Measurements from ENCODE around the gene RPP21. TPM values are rescaled to one million over a fixed set of nuclear protein-coding genes. Genes with fewer than 3 reads are reported as not detected.

RPP21 gene
- total RNA-seq, 2 donors from 2014 or later, result 26.4 to 31.1 TPM

DNA sequence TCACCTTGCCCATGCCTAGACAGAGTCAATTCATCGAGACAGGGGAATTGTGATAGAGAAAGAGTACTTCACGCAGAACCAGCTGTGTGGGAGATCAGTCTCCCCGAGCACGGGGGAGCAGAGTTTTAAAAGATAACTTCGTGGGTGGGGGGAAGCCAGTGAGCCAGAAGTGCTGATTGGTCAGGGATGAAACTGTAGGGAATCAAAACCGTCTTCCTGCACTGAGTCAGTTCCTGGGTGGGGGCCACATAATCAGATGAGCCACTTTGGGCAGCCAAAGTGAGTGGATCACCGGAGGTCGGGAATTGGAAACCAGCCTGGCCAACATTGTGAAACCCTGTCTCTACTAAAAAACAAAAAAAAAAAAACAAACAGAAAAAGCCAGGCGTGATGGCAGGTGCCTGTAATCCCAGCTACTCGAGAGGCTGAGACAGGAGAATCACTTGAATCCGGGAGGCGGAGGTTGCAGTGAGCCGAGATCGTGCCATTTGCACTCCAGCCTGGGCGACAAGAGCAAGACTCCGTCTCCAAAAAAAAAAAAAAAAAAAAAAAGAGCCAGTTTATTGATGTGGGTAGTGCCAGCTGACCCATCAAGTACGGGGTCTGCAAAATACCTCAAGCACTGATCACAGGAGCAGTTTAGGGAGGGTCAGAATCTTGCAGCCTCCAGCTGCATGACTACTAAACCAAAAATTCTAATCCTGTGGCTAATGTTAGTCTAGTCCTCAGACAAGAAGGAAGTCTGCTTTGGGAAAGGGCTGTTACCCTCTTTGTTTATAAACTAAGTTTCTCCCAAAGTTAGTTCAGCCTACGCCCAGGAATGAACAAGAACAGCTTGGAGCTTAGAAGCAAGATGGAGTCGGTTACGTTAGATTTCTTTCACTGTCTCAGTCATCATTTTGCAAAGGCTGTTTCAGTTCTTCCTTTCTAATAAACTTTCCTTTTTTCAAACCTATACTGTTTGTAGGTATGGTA is 22.1 kb upstream of the RPP21 start:
- Mint-ChIP-seq H3K9me3 (no peaks in the 10 kb centered on the region), H3K36me3 (ENCODE audit: insufficient read depth in 2 of 2) (peaks cover 0 to 18% of the 10 kb centered on the region in 2 donors), H3K4me3 (peak overlapping the region; percentile 61 to 76), H3K27me3 (ENCODE audit: low read depth) (no peaks in the 10 kb centered on the region), H3K4me1 (ENCODE audit: low read depth) (peaks cover 86% of the 10 kb centered on the region), H3K27ac (peak overlapping the region; percentile 27)
- DNase-seq (peak in 1 of 2 donors; percentile 38), ATAC-seq (replicated peaks in 1 of 2) (no peak)

DNA sequence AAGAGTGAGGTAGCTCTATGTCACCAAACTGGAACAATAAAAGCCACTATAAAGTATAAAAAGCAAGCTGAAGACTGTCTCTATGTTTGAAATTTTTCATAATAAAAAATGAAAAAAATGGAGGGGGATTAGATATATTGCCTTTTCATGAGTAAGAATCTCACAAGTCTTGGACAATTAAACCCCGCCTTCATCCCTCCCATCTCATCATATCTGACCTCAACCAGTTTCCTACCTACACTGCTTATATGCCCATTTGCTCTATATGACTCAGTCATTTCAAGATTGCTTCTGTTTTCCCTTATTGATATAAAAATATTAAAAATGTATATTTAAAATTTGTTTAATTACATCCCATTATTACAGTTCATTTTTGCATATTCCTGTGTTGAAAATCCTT is 21.1 kb upstream of the RPP21 start:
- Mint-ChIP-seq H3K27ac (no peak overlapping the region), H3K36me3 (ENCODE audit: insufficient read depth in 2 of 2) (peaks cover under 1 to 19% of the 10 kb centered on the region in 2 donors), H3K9me3 (no peaks in the 10 kb centered on the region), H3K4me3 (peak overlapping the region; percentile 97 to 99), H3K27me3 (ENCODE audit: low read depth) (no peaks in the 10 kb centered on the region), H3K4me1 (ENCODE audit: low read depth) (peaks cover 84% of the 10 kb centered on the region)
- ATAC-seq (replicated peaks in 1 of 2), result no peak
- peak in 1 of 2 donors; percentile 12 for DNase-seq

DNA sequence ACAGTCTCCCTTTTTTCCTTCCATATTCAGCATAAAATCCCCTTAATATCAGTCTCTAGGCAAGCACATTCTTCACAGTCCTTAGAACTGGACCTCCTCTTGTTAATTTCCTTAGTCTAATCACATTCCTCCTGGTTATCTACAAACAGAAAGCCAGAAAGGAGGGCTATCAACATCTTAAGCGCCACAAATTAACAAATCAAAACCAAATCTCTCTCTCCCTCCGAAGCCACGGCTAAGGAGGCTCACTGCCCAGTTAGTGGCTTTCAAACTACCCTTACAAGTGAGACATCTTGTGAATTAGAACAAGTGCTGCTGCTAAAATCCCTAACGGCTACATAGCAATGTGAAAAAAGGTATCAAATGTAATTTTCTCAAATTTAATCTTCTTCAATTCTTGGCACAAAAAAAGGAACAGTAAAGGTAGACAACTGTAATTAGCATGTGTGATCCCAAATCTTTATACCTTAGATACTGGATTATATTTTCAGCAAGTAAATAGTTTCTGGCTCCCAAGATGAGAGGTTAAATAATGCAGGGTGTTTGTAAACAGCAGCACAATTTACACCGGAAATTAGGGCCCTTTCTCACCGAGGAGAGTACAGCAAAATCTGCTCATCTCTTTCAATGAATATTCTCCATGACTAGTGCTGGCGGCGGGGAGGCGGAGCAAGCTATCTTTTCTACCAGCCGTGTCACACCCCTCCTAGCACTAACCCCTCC is 19.6 kb upstream of the RPP21 start:
- DNase-seq (peak; percentile 83 to 88), ATAC-seq (replicated peaks in 1 of 2) (peak; percentile 77 to 78)
- Mint-ChIP-seq H3K4me3 (peak overlapping the region; percentile 97 to 99), H3K27me3 (ENCODE audit: low read depth) (no peaks in the 10 kb centered on the region), H3K4me1 (ENCODE audit: low read depth) (peaks cover 76% of the 10 kb centered on the region), H3K27ac (peak overlapping the region; percentile 94), H3K9me3 (no peaks in the 10 kb centered on the region), H3K36me3 (ENCODE audit: insufficient read depth in 2 of 2) (peaks cover 5 to 21% of the 10 kb centered on the region in 2 donors)

DNA sequence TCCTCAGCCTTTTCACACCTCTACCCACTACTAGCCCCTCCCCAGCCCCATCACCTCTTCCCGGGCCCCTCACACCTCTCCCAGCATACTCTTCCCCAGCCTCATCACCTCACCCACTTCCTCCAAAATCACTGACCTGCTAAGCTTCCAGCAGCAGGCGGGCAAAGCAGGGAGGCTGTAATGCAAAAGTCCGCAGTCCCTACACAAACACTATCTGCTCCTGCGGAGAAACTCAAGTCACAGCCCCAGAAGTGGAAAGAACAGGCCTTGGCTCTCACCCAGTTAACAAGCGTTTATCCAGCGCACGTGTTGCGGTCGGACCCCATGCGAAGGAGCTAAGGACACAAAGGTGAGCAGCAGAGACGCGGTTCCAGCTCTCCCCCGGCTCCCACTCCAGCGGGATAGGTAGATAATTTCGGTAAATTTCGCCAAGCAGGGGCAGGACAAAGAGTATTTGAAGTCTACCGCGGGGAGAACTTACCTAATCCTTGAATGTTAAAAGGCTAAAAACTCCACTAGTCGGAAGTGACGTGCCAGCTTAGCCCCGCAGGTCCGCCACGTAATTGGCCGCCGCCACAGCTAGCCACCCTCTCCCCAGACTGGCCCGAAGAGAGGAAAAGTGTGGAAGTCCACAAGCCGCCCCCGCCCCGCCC is 19.0 kb upstream of the RPP21 start:
- Mint-ChIP-seq H3K4me3 (peak overlapping the region; percentile 97 to 99), H3K4me1 (ENCODE audit: low read depth) (peaks cover 69% of the 10 kb centered on the region), H3K9me3 (no peaks in the 10 kb centered on the region), H3K36me3 (ENCODE audit: insufficient read depth in 2 of 2) (peaks cover 6 to 20% of the 10 kb centered on the region in 2 donors), H3K27ac (peak overlapping the region; percentile 94), H3K27me3 (ENCODE audit: low read depth) (no peaks in the 10 kb centered on the region)
- peak; percentile 67 to 69 for ATAC-seq (replicated peaks in 1 of 2)
- peak; percentile 80 for DNase-seq

DNA sequence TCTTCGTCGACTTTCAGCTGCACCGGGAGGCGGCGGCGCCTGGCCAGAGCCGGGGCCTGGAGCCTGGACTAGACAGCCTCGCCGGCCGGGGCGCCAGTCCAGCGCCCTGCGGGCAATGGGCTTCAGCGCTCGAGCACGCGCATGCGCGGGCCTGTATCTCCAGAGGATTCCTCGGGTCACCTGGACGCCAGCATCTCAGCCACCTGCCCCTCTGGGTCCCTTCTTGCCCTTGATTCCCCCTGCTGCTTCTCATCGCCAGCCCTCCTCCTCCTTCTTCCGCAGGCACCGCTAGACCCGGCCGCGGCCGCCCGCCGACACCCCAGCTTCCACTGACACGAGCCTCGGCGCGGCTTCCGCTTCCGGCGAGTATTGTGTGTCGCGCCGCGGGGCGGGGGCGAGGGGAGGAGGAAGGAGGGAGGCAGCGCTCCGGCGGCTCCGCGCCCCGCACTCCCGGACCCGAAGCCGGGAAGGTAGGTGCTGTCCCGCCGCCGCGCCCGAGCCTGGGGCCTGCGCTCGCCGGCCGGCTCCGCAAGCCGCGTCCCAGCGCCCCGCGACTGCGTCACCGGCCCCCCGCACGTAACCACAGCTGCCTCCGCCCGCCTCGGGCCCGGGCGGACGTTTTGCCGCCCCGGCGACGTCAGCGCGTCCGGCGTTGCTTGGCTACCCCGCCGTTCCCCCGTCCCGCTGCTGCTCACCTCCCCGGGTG is 18.3 kb upstream of the RPP21 start, which contains the start of gene TRIM39:
TRIM39 (plus strand) TSS at position 402 of the 706 bp plus-strand sequence. CDS start 2,391 bp downstream, outside the sequence.
- ATAC-seq (replicated peaks in 1 of 2), result peak; percentile 74 to 76
- peak within 1 kb of the TSS; percentile 97 to 99 for H3K4me3 Mint-ChIP-seq
- peak; percentile 89 to 90 for DNase-seq
- peaks cover 6 to 19% of the 10 kb centered on the region in 2 donors for H3K36me3 Mint-ChIP-seq (ENCODE audit: insufficient read depth in 2 of 2)
- no peaks in the 10 kb centered on the region for H3K9me3 Mint-ChIP-seq
- no peaks in the 10 kb centered on the region for H3K27me3 Mint-ChIP-seq (ENCODE audit: low read depth)
- H3K4me1 Mint-ChIP-seq (ENCODE audit: low read depth), result peaks cover 63% of the 10 kb centered on the region
- peak within 1 kb of the TSS; percentile 94 for H3K27ac Mint-ChIP-seq

DNA sequence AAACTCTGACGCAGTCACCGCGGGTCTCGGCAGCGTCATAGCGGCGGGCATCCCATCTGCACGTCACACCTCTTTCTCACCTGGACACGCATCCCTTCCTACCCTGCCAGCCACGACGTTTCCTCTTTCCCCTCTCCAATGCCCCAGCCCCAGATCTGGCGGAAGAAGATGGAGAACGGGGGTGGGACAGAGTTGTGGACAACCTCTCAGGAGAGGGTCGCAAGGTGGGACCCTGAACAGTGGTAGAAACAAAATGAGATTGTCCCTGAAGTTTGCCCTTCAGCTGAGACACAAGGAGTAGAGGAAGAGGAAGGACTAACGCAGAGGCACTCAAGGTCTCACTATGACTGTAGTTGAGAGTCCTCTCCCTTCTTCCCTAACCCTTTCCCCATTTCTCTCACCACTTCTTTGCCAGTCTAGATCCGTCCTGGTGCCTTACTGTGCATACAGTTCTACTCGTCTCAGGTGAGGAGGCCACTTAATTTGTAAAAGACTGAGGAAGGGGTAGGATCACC is 17.7 kb upstream of the RPP21 start:
- DNase-seq (no peak), ATAC-seq (replicated peaks in 1 of 2) (no peak)
- peaks cover 6 to 17% of the 10 kb centered on the region in 2 donors for H3K36me3 Mint-ChIP-seq (ENCODE audit: insufficient read depth in 2 of 2)
- peaks cover 56% of the 10 kb centered on the region for H3K4me1 Mint-ChIP-seq (ENCODE audit: low read depth)
- H3K27ac Mint-ChIP-seq, result peak overlapping the region; percentile 78
- no peaks in the 10 kb centered on the region for H3K9me3 Mint-ChIP-seq
- H3K4me3 Mint-ChIP-seq, result peak overlapping the region; percentile 85 to 99
- H3K27me3 Mint-ChIP-seq (ENCODE audit: low read depth), result no peaks in the 10 kb centered on the region

DNA sequence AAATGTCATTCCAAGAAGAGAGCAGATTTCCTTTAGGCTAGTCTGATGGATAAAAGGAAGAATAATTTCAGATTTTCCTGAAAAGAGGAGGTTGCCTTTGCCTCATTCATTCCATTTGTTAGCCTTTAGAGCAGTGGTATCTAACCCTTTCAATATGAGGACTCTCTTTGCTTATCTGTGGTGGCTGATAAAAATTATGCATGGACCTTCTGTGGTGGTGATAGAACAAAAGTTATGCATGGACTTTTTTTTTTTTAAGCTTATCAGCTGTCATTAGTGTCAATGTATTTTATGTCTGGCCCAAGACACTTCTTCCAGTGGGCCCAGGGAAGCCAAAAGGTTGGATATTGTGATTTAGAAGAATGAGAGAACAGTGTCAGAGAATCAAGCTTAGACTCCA is 16.6 kb upstream of the RPP21 start:
- peaks cover 6 to 13% of the 10 kb centered on the region in 2 donors for H3K36me3 Mint-ChIP-seq (ENCODE audit: insufficient read depth in 2 of 2)
- H3K27ac Mint-ChIP-seq, result no peak overlapping the region
- H3K4me3 Mint-ChIP-seq, result peak overlapping the region in 1 of 2 donors; percentile 85
- no peaks in the 10 kb centered on the region for H3K27me3 Mint-ChIP-seq (ENCODE audit: low read depth)
- no peaks in the 10 kb centered on the region for H3K9me3 Mint-ChIP-seq
- DNase-seq, result no peak
- peaks cover 47% of the 10 kb centered on the region for H3K4me1 Mint-ChIP-seq (ENCODE audit: low read depth)
- ATAC-seq (replicated peaks in 1 of 2), result no peak

DNA sequence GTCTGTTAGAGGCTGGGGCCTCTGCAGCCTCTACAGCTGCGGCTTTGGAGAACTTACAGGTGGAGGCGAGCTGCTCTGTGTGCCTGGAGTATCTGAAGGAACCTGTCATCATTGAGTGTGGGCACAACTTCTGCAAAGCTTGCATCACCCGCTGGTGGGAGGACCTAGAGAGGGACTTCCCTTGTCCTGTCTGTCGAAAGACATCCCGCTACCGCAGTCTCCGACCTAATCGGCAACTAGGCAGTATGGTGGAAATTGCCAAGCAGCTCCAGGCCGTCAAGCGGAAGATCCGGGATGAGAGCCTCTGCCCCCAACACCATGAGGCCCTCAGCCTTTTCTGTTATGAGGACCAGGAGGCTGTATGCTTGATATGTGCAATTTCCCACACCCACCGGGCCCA is 15.6 kb upstream of the RPP21 start:
- Mint-ChIP-seq H3K9me3 (no peaks in the 10 kb centered on the region), H3K27me3 (ENCODE audit: low read depth) (no peaks in the 10 kb centered on the region), H3K4me1 (ENCODE audit: low read depth) (peaks cover 39% of the 10 kb centered on the region), H3K27ac (no peak overlapping the region), H3K4me3 (no peak overlapping the region), H3K36me3 (ENCODE audit: insufficient read depth in 2 of 2) (peaks cover 6 to 14% of the 10 kb centered on the region in 2 donors)
- ATAC-seq (replicated peaks in 1 of 2), result no peak
- peak in 1 of 2 donors; percentile 15 for DNase-seq

DNA sequence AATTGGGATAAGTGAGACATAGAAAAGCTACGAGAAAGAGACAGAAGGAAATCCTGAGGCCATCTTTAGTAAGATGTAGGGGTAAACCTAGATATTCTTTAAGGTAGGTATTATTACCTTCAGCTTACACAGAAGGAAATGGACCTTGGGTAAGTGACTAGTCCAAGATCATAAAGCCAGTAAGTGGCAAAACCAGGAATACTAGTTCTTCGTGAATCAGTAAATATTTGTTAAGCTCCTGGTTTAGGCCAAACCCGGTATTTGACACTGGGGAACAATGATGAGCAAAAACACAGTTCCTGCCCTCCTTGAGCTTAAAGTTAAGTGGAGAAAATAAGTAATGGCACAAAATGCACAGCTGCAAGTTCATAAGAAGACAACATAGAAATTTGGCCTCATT is 13.0 kb upstream of the RPP21 start:
- Mint-ChIP-seq H3K27me3 (ENCODE audit: low read depth) (no peaks in the 10 kb centered on the region), H3K9me3 (no peaks in the 10 kb centered on the region), H3K27ac (no peak overlapping the region), H3K4me3 (no peak overlapping the region), H3K4me1 (ENCODE audit: low read depth) (peaks cover 24% of the 10 kb centered on the region), H3K36me3 (ENCODE audit: insufficient read depth in 2 of 2) (peaks cover 8 to 22% of the 10 kb centered on the region in 2 donors)
- DNase-seq (no peak), ATAC-seq (replicated peaks in 1 of 2) (no peak)

DNA sequence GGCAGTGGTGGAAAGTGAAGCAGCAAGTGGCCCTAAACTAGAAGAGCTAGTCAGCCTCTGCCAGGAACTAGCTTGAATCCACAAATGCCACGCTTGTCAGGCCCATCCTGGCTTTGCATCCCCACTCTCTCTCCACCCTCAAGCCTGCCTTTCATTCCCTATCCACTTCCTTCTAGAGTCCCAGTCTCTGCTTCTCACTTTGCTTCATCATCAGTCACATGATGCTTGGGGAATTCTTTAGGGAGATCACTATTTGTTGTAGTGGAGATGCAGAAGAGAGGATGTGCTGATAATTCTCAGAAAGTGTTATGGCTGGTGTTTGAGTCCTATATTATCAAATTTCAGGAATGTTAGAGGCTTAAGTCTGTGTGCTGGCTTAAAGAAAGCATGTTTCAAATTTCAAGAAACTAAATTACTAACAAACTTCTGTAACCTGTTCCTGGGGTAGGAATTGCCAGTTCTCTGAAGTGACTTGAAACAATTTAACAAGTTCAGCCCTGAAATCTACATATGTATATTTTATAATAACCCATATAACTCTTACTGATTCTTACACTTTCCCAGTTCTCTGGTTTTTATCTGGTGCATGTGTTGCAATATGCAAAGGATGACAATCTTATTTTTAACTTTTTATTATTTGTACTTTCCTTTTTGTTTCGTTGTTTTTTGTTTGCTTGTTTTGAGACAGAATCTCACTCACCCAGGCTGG is 10.7 kb upstream of the RPP21 start:
- Mint-ChIP-seq H3K27me3 (ENCODE audit: low read depth) (no peaks in the 10 kb centered on the region), H3K9me3 (no peaks in the 10 kb centered on the region), H3K36me3 (ENCODE audit: insufficient read depth in 2 of 2) (peaks cover 5 to 20% of the 10 kb centered on the region in 2 donors), H3K4me1 (ENCODE audit: low read depth) (peaks cover 4% of the 10 kb centered on the region), H3K4me3 (no peak overlapping the region), H3K27ac (no peak overlapping the region)
- ATAC-seq (replicated peaks in 1 of 2) (no peak), DNase-seq (no peak)

DNA sequence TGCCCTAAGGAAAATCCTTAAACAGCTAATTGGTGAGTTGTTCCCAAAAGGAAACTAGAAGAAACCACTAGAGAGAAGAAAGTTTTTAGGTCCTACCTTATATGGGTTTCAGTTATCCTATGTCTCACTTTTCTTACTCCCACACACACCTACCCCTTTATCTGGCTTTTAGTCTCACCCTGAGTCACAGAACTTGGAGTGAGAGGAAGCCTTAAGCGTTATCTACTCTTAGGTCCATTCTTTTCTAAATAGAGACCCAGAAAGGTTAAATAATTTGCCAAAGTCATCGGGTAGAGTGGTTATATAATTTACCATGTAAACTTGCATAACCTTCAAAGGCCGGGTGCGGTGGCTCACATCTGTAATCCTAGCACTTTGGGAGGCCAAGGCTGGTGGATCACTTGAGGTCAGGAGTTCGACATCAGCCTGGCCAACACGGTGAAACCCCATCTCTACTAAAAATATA is 4.3 kb upstream of the RPP21 start:
- Mint-ChIP-seq H3K36me3 (ENCODE audit: insufficient read depth in 2 of 2) (peaks cover 0 to 17% of the 10 kb centered on the region in 2 donors), H3K4me3 (no peak overlapping the region), H3K27ac (no peak overlapping the region), H3K9me3 (no peaks in the 10 kb centered on the region), H3K4me1 (ENCODE audit: low read depth) (peaks cover 25% of the 10 kb centered on the region), H3K27me3 (ENCODE audit: low read depth) (no peaks in the 10 kb centered on the region)
- DNase-seq, result no peak
- no peak for ATAC-seq (replicated peaks in 1 of 2)
